Liver (tissue), 9 donors: ENCODE measurements around the gene TAS2R13. TPM values are rescaled to one million over a fixed set of nuclear protein-coding genes. Genes with fewer than 3 reads are reported as not detected.

Experiments
- DNase-seq: peaks from one replicate; pipeline ENCODE4 v3.0.0-alpha.2; 2017; ENCODE audit warnings: low spot score
- H3K27ac ChIP-seq, 2 donors: one replicate each; pipeline ENCODE4 v1.7.0; 2013; ENCODE audit warnings: inconsistent platforms in 2 of 2, low read length in 2 of 2, control low read depth in 1 of 2, low read depth in 1 of 2, mild to moderate bottlenecking in 1 of 2
- H3K27me3 ChIP-seq, 4 donors: one replicate each; pipeline versions ENCODE4 v1.6.1 to v1.7.0; 2013; ENCODE audit warnings: low read length in 3 of 4, inconsistent platforms in 1 of 4, mild to moderate bottlenecking in 1 of 4, moderate library complexity in 1 of 4; ENCODE audit not compliant: control insufficient read depth in 4 of 4, insufficient read depth in 4 of 4
- H3K36me3 ChIP-seq, 4 donors: one replicate each; pipeline versions ENCODE4 v1.6.1 to v1.7.0; 2013; ENCODE audit warnings: low read length in 3 of 4, mild to moderate bottlenecking in 3 of 4, low read depth in 1 of 4, moderate library complexity in 1 of 4; ENCODE audit not compliant: control insufficient read depth in 4 of 4, insufficient read depth in 3 of 4
- H3K4me1 ChIP-seq, 4 donors: one replicate each; pipeline versions ENCODE4 v1.6.1 to v1.7.0; 2013; ENCODE audit warnings: low read length in 3 of 4, mild to moderate bottlenecking in 3 of 4, moderate library complexity in 1 of 4; ENCODE audit not compliant: control insufficient read depth in 4 of 4, insufficient read depth in 4 of 4
- H3K4me3 ChIP-seq, 3 donors: one replicate each; pipeline versions ENCODE4 v1.6.1 to v1.7.0; 2013; ENCODE audit warnings: low read length in 3 of 3, control low read depth in 1 of 3, low read depth in 1 of 3, mild to moderate bottlenecking in 1 of 3
- H3K9ac ChIP-seq, 2 donors: one replicate each; pipeline ENCODE4 v1.7.0; 2013; ENCODE audit warnings: low read length in 2 of 2, mild to moderate bottlenecking in 2 of 2, moderate library complexity in 2 of 2, control low read depth in 1 of 2, low read depth in 1 of 2
- H3K9me3 ChIP-seq, 4 donors: one replicate each; pipeline versions ENCODE4 v1.6.1 to v1.7.0; 2013; ENCODE audit warnings: low read length in 3 of 4; ENCODE audit not compliant: control insufficient read depth in 4 of 4
- ATF3 ChIP-seq: IDR thresholded peaks from 2 replicates; pipeline ENCODE4 v1.6.1; 2016; ENCODE audit warnings: antibody characterized with exemption
- FOXA1 ChIP-seq: IDR thresholded peaks from 2 replicates; pipeline ENCODE4 v1.6.1; 2016; ENCODE audit warnings: antibody characterized with exemption
- HNF4A ChIP-seq, 2 donors: conservative IDR thresholded peaks; 2 replicates each; pipeline ENCODE4 v1.6.1; 2016; ENCODE audit warnings: antibody characterized with exemption in 2 of 2, mild to moderate bottlenecking in 2 of 2
- HNF4G ChIP-seq: IDR thresholded peaks from 2 replicates; pipeline ENCODE4 v1.6.1; 2016; ENCODE audit warnings: antibody characterized with exemption
- NR2F2 ChIP-seq: IDR thresholded peaks from 2 replicates; pipeline ENCODE4 v1.6.1; 2016; ENCODE audit warnings: antibody characterized with exemption
- RAD21 ChIP-seq, 2 donors: IDR thresholded peaks; 2 replicates each; pipeline ENCODE4 v1.6.1; 2016; ENCODE audit warnings: antibody characterized with exemption in 2 of 2, mild to moderate bottlenecking in 2 of 2
- REST ChIP-seq: IDR thresholded peaks from 2 replicates; pipeline ENCODE4 v1.6.1; 2016; ENCODE audit warnings: antibody characterized with exemption, mild to moderate bottlenecking
- RXRA ChIP-seq, 2 donors: IDR thresholded peaks; 2 replicates each; pipeline ENCODE4 v1.6.1; 2017 to 2018; ENCODE audit warnings: antibody characterized with exemption in 2 of 2, mild to moderate bottlenecking in 1 of 2
- SP1 ChIP-seq: IDR thresholded peaks from 2 replicates; pipeline ENCODE4 v1.6.1; 2018; ENCODE audit warnings: antibody characterized with exemption, mild to moderate bottlenecking
- TAF1 ChIP-seq: conservative IDR thresholded peaks from 2 replicates; pipeline ENCODE4 v1.6.1; 2016; ENCODE audit warnings: antibody characterized with exemption, mild to moderate bottlenecking
- ZBTB33 ChIP-seq: IDR thresholded peaks from 2 replicates; pipeline ENCODE4 v1.6.1; 2016; ENCODE audit warnings: antibody characterized with exemption
- WGBS: extraction: QIAGEN DNeasy Blood & Tissue Kit; methylation state at CpG from one replicate; pipeline ENCODE4 v1.1.7; 2013; 5-methylcytosine and 5-hydroxymethylcytosine counted together
- polyA plus RNA-seq, 2 donors: library from polyadenylated mRNA; stranded (reverse) in 1 of 2; unstranded in 1 of 2; fragments of 200-250 nt in 1 of 2; fragments of >200 nt in 1 of 2; fragmentation: Nextera tagmentation in 1 of 2; extraction: Ambion mirVana in 1 of 2; gene quantifications; one replicate each; pipeline versions ENCODE4 v1.2.1 to v1.2.3, GENCODE V29; 2013 to 2015
- total RNA-seq, 2 donors: library from RNA; depleted of rRNA; stranded (reverse); fragments of >200 nt; gene quantifications; one replicate each; pipeline ENCODE4 v1.2.3, GENCODE V29; 2014
- donor health status: healthy.
- donor health status: healthy.
- donor health status: healthy.
- donor health status: healthy.
- donor health status: healthy.

TAS2R13 gene
- total and polyA plus RNA-seq, 4 donors, result 0.10 to 6.2 (median 0.51) TPM; not detected in 1

- H3K27ac ChIP-seq, result no peak overlapping the region
- no peaks in the 10 kb centered on the region for H3K4me1 ChIP-seq
- no peak for DNase-seq
- WGBS, result 96% methylated on average over 1 of the region's 1 CpG
- no peaks in the 10 kb centered on the region for H3K27me3 ChIP-seq
- no peak for TF ChIP-seq TAF1
- TF ChIP-seq RAD21 (IDR thresholded peaks at IDR 0.05), result peak; percentile 44 to 74
- TF ChIP-seq ZBTB33, result no peak
- TF ChIP-seq FOXA1, result no peak
- no peak for TF ChIP-seq REST
- no peak for TF ChIP-seq RXRA (IDR thresholded peaks at IDR 0.05)
- TF ChIP-seq ATF3, result no peak
- TF ChIP-seq SP1, result no peak
- no peaks in the 10 kb centered on the region for H3K36me3 ChIP-seq
- H3K4me3 ChIP-seq, result no peak overlapping the region
- H3K9me3 ChIP-seq, result peaks cover 0 to 13% (median 2%) of the 10 kb centered on the region in 4 donors
- no peak overlapping the region for H3K9ac ChIP-seq
These were observed 7.9 kb downstream of the TAS2R13 start for GRCh38 chr12:10901427-10901826.

- no peaks in the 10 kb centered on the region for H3K36me3 ChIP-seq
- H3K27ac ChIP-seq, result no peak overlapping the region
- no peak overlapping the region for H3K4me3 ChIP-seq
- no peaks in the 10 kb centered on the region for H3K27me3 ChIP-seq
- TF ChIP-seq NR2F2 (no peak), HNF4A (conservative IDR thresholded peaks at IDR 0.05) (no peak), HNF4G (no peak), ZBTB33 (no peak)
- WGBS, result 96% methylated on average over 1 of the region's 1 CpG
- no peak for DNase-seq
- H3K4me1 ChIP-seq, result no peaks in the 10 kb centered on the region
- peaks cover 0 to 13% (median 2%) of the 10 kb centered on the region in 4 donors for H3K9me3 ChIP-seq
- no peak overlapping the region for H3K9ac ChIP-seq
These were observed 8.4 kb downstream of the TAS2R13 start for GRCh38 chr12:10900972-10901371.
